Kidney tubule cell (primary cell): ENCODE measurements around the gene SPATA16.
"Not testable (repeated sequence)": the region's sequence is repeated elsewhere in the genome, so short reads cannot be mapped to it uniquely, and the experiment has no call there.

ENCODE experiments used
- DNase-seq: peaks from one replicate; pipeline ENCODE4 v3.0.0-alpha.2; 2018; ENCODE audit warnings: low spot score

Gene SPATA16

GRCh38 chr3:172939651-172940293, 201.3 kb downstream of the SPATA16 start:
- peak; percentile 71 for DNase-seq

GRCh38 chr3:172938788-172939187, 202.2 kb downstream of the SPATA16 start:
- DNase-seq, result no peak

GRCh38 chr3:172931746-172932285, 209.2 kb downstream of the SPATA16 start:
- DNase-seq, result no peak

- no peak for DNase-seq
Observed at GRCh38 chr3:172929451-172929850, 211.6 kb downstream of the SPATA16 start.

- DNase-seq, result no peak
Observed at GRCh38 chr3:172924546-172924945, 216.5 kb downstream of the SPATA16 start.

DNA sequence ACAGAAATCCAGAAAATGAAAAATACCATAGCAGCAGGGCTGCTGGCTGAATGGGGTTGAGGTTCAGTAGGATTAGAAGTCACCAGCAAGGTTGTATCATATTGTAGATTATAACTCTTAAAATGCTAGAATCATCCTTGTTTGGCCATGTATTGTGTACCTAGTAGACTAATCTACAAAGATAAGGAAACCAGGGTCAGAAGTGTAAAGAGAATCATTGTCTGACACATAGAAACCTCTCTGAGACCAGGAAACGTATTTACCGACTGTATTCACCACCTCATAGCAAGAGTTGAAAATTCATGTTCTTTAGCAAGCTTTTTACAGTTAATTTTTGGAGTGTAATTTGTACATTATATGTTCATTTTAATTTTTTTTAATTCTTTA, 221.7 kb downstream of the SPATA16 start:
- DNase-seq, result no peak

DNA sequence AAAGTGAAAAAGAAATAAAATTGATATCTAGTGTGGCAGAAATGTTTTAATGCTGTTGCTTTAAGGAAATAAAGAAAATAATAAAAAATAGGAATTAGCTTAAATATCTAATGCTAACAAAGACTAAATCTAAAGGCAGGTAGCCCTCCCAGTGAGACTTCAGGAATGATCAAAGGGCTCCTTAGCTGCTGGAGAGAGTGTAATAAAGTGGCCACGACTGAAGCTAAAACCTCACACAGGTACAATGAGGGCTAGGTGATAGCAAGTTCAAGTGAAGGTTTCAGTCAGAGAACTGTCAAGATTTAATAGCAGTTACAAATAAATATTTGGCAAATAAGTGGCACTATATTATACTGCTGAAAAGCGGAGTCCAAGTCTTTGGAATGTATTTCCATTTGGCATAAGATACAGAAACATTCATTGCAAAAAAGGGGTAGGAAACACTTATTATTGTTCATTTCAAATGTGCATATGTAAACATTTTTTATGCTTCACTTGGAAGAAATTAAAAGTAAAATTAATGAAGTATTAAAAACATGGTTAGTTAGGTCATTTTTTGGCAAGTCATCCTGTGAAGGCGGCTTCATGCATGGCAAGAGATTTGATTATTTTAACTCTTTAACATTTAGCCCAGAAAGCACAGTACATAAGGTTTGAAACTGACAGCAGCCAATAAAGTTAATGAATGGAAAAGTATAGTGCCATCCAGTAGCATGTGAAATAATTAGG, 222.3 kb downstream of the SPATA16 start:
- no peak for DNase-seq

- no peak for DNase-seq
Observed at GRCh38 chr3:172918165-172918564, 222.9 kb downstream of the SPATA16 start.

GRCh38 chr3:172915911-172916514, 225.0 kb downstream of the SPATA16 start:
- DNase-seq, result peak; percentile 9

DNA sequence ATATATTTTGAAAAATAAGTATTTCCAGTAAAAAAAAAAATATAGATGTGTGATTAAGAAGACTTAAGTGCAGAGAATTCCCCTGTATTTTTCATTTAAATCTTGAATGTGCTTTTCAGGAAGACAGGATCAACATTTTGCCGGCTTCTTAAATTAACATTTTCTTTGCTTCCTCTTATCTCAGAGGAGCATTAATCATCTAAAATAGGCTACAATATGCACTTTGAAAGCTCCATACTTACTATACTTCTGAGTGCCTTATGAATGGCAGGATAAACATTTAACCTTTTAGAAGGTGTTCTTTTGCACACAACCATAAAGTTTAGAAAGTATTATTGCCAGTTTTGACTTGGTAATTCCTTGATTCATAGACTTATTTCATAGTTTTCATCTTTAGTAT, 226.2 kb downstream of the SPATA16 start:
- DNase-seq, result no peak

DNA sequence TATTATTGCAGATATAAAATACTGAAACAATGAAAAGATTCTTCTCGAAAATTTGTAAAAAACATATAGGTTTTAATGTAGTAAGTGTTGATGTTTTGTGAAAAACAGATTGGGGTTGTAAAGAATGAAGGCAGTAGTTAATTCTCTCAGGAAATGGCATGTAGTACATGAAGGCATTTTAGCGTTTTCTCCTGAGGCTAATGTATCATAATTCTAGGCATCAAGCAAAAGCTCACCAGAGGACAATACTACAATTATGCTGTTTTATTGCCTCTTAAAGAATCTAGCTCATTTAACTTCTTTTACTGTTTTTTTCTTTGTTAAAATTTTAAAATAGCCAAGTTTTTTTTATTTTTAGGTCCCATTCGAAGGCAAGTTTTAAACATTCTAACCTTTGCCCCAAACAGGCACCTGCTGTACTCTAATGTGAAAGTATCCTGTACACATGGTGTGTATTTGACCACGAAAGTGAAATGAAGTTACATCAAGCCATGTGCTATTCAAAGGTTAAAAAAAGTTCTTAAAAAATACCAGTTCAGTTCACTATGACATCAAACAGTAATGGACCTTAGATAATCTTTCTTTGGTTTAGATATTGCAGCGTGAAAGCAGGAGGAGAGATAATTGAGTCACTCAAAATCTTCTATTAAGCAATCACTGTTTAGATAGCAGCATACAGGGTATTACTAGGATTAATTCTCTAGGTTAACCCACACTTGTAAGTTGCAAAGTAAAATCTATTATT, 227.0 kb downstream of the SPATA16 start:
- no peak for DNase-seq

DNA sequence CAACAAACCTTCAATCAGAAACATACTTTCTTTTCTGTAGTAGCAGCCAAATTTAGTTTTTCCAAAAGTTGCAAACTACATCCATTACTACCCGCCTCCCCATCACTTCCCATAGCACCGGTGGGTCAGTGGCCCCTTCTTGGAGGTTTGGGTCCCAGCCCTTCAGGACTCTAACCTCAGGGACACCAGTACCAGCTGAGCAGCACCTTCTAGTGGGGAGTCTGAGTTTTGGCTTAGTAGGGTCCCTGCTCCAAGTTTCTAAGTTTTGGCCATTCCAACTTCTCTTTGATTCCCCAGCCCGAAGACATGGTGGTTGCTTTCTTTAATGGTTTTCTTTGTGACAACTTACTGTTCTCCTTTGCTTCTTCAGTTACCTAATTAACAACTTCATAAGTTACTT, 229.9 kb downstream of the SPATA16 start:
- DNase-seq, result no peak

DNA sequence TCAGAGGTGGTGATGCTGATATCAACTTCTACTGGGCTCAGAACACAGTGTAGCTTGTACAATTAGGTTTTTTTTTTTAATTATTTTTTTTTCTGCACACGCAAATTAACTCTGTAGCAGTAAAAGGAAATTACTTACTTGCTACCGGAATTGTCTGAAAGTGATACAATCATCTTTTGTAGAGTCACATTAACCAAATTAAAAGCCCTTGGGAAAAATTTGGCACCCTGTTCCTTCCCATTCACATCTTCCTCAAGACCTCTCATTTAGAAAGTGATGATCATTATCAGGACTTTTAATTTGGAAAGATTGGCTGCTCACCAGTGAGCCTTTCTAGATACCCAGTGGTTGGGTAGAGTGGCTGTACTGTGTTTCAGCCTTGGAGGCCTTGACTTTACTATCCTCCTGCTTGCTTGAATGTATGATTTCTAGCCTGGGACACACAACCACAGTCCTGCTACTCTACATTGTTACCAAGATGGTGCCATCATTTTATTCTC, 232.2 kb downstream of the SPATA16 start:
- DNase-seq, result no peak

DNA sequence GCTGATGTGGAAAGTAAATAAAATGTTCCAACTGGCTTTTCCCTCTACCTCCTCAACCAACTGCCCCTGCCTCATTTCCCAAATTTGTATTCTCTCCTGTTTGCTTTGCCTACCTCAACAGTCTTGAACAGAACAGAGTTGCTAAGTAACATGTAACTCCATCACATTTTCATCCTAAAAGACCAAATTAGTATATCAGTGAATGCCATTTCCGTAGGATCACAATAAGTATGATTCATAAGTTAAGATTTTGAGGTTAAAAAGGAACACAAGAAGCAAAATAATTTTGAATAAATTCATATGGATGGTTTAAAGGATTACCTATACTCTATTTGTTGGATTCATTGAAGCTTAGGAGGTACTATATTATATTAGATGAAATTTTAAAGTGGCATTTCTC, 235.6 kb downstream of the SPATA16 start:
- no peak for DNase-seq

GRCh38 chr3:172904711-172905373, 236.2 kb downstream of the SPATA16 start:
- DNase-seq, result peak; percentile 3

GRCh38 chr3:172903642-172904320, 237.3 kb downstream of the SPATA16 start:
- DNase-seq, result peak; percentile 72

- peak; percentile 28 for DNase-seq
Observed at GRCh38 chr3:172892158-172892557, 248.9 kb downstream of the SPATA16 start.

- DNase-seq, result no peak
Observed at GRCh38 chr3:172885704-172886103, 255.3 kb downstream of the SPATA16 start.

GRCh38 chr3:172882563-172882962, 258.5 kb downstream of the SPATA16 start:
- no peak for DNase-seq

GRCh38 chr3:172879381-172879780, 261.7 kb downstream of the SPATA16 start:
- not testable (repeated sequence) for DNase-seq

GRCh38 chr3:172877011-172877410, 264.0 kb downstream of the SPATA16 start:
- no peak for DNase-seq
